ENCODE data around the gene LIMD2. TPM values are rescaled to one million over a fixed set of nuclear protein-coding genes. Genes with fewer than 3 reads are reported as not detected.

LIMD2 gene
- total RNA-seq, 2 experiments from 2014 or later: 119 to 127 TPM

GRCh38 chr17:63714550-63715277, 14.8 kb upstream of the LIMD2 start:
- Mint-ChIP-seq H3K4me1 (peaks cover 8% of the 10 kb centered on the region), H3K9me3 (ENCODE audit: low read depth) (no peaks in the 10 kb centered on the region), H3K36me3 (ENCODE audit: low read depth) (peaks cover 8% of the 10 kb centered on the region), H3K4me3 (no peak overlapping the region), H3K27ac (no peak overlapping the region), H3K27me3 (no peaks in the 10 kb centered on the region)
- CTCF ChIA-PET: interaction anchor here (0.9 to 1.2 kb wide), 3 partner anchors 12 to 18 kb away, joined by 3 to 7 read pairs (median 3); no protein-coding TSS in a partner anchor
- intact Hi-C loops (cut with DNase I, micrococcal nuclease): no loop called here
- DNase-seq: no peak
- POLR2A ChIA-PET: no interaction called here
- no peak for ATAC-seq

GRCh38 chr17:63709110-63709509, 9.2 kb upstream of the LIMD2 start:
- intact Hi-C loops (cut with DNase I, micrococcal nuclease): no loop called here
- Mint-ChIP-seq H3K4me1 (peaks cover 52% of the 10 kb centered on the region), H3K4me3 (no peak overlapping the region), H3K36me3 (ENCODE audit: low read depth) (peaks cover 18% of the 10 kb centered on the region), H3K27me3 (no peaks in the 10 kb centered on the region), H3K9me3 (ENCODE audit: low read depth) (no peaks in the 10 kb centered on the region), H3K27ac (peak overlapping the region; percentile 44)
- ChIA-PET POLR2A (interaction anchor here (2.3 kb wide), 1 partner anchor 8 kb away, joined by 13 read pairs; no protein-coding TSS in a partner anchor), CTCF (interaction anchor here (0.7 to 3.1 kb wide), 10 partner anchors 8 to 303 kb away, joined by 3 to 23 read pairs (median 6); partner anchors contain the start of gene LIMD2)
- ATAC-seq (no peak), DNase-seq (no peak)

GRCh38 chr17:63707151-63707550, 7.2 kb upstream of the LIMD2 start:
- ATAC-seq (no peak), DNase-seq (no peak)
- intact Hi-C loops (cut with DNase I, micrococcal nuclease): no loop called here
- Mint-ChIP-seq H3K9me3 (ENCODE audit: low read depth) (no peaks in the 10 kb centered on the region), H3K36me3 (ENCODE audit: low read depth) (peaks cover 33% of the 10 kb centered on the region), H3K27me3 (no peaks in the 10 kb centered on the region), H3K4me1 (peaks cover 72% of the 10 kb centered on the region), H3K27ac (peak overlapping the region; percentile 72), H3K4me3 (no peak overlapping the region)
- CTCF ChIA-PET: interaction anchor here (0.8 to 0.9 kb wide), 2 partner anchors 9 to 281 kb away, joined by 3 to 4 read pairs; no protein-coding TSS in a partner anchor
- POLR2A ChIA-PET: interaction anchor here (0.7 kb wide), 1 partner anchor 102 kb away, joined by 3 read pairs; no protein-coding TSS in a partner anchor

- intact Hi-C loops (cut with DNase I, micrococcal nuclease): no loop called here
- ATAC-seq (no peak), DNase-seq (no peak)
- peaks cover 77% of the 10 kb centered on the region for H3K4me1 Mint-ChIP-seq
- H3K9me3 Mint-ChIP-seq (ENCODE audit: low read depth): no peaks in the 10 kb centered on the region
- peak overlapping the region; percentile 72 for H3K27ac Mint-ChIP-seq
- POLR2A ChIA-PET: no interaction called here
- no peaks in the 10 kb centered on the region for H3K27me3 Mint-ChIP-seq
- CTCF ChIA-PET: interaction anchor here (0.8 kb wide), 2 partner anchors 63 to 281 kb away, joined by 3 read pairs; no protein-coding TSS in a partner anchor
- H3K4me3 Mint-ChIP-seq: no peak overlapping the region
- peaks cover 38% of the 10 kb centered on the region for H3K36me3 Mint-ChIP-seq (ENCODE audit: low read depth)
Measured at GRCh38 chr17:63706336-63707082, 6.6 kb upstream of the LIMD2 start.

- Mint-ChIP-seq H3K27ac (peak overlapping the region; percentile 72), H3K36me3 (ENCODE audit: low read depth) (peaks cover 42% of the 10 kb centered on the region)
Measured at GRCh38 chr17:63705657-63706056, 5.7 kb upstream of the LIMD2 start.

GRCh38 chr17:63704836-63705235, 4.9 kb upstream of the LIMD2 start:
- CTCF ChIA-PET: no interaction called here
- H3K36me3 Mint-ChIP-seq (ENCODE audit: low read depth): peaks cover 39% of the 10 kb centered on the region

More at GRCh38 chr17:63705657-63706056, 5.7 kb upstream of the LIMD2 start:
- Mint-ChIP-seq H3K9me3 (ENCODE audit: low read depth) (no peaks in the 10 kb centered on the region), H3K27me3 (no peaks in the 10 kb centered on the region), H3K4me3 (no peak overlapping the region), H3K4me1 (peaks cover 81% of the 10 kb centered on the region)
- intact Hi-C loops (cut with DNase I, micrococcal nuclease): no loop called here
- POLR2A ChIA-PET: interaction anchor here (0.6 kb wide), 1 partner anchor 15 kb away, joined by 3 read pairs; no protein-coding TSS in a partner anchor
- ATAC-seq: no peak
- CTCF ChIA-PET: interaction anchor here (0.5 to 0.8 kb wide), 2 partner anchors 42 to 63 kb away, joined by 3 to 4 read pairs; no protein-coding TSS in a partner anchor
- no peak for DNase-seq

GRCh38 chr17:63704259-63704576, 4.3 kb upstream of the LIMD2 start:
- Mint-ChIP-seq H3K9me3 (ENCODE audit: low read depth) (no peaks in the 10 kb centered on the region), H3K27me3 (no peaks in the 10 kb centered on the region), H3K4me1 (peaks cover 70% of the 10 kb centered on the region), H3K27ac (no peak overlapping the region), H3K4me3 (no peak overlapping the region), H3K36me3 (ENCODE audit: low read depth) (peaks cover 36% of the 10 kb centered on the region)
- intact Hi-C loops (cut with DNase I, micrococcal nuclease): loop anchor here in 1 of 2 experiments (5.0 kb wide), 1 partner anchor 123 kb away; the partner anchor contains the start of genes FTSJ3 and PSMC5
- ChIA-PET CTCF (interaction anchor here (1.5 kb wide), 1 partner anchor 279 kb away, joined by 4 read pairs; no protein-coding TSS in a partner anchor), POLR2A (interaction anchor here (1.1 kb wide), 1 partner anchor 70 kb away, joined by 3 read pairs; the partner anchor contains the start of gene DDX42)
- ATAC-seq: no peak
- DNase-seq: no peak

More at GRCh38 chr17:63704836-63705235, 4.9 kb upstream of the LIMD2 start:
- POLR2A ChIA-PET: interaction anchor here (0.6 kb wide), 1 partner anchor 14 kb away, joined by 3 read pairs; no protein-coding TSS in a partner anchor
- Mint-ChIP-seq H3K4me3 (no peak overlapping the region), H3K9me3 (ENCODE audit: low read depth) (no peaks in the 10 kb centered on the region), H3K27me3 (no peaks in the 10 kb centered on the region), H3K4me1 (peaks cover 75% of the 10 kb centered on the region), H3K27ac (no peak overlapping the region)
- no peak for ATAC-seq
- no peak for DNase-seq
- intact Hi-C loops (cut with DNase I, micrococcal nuclease): loop anchor here in 1 of 2 experiments (5.0 kb wide), 1 partner anchor 122 kb away; the partner anchor contains the start of genes FTSJ3 and PSMC5

- H3K27ac Mint-ChIP-seq: peak overlapping the region; percentile 94
- CTCF ChIA-PET: interaction anchor here (0.6 to 1.5 kb wide), 3 partner anchors 70 to 278 kb away, joined by 3 to 4 read pairs (median 3); partner anchors contain the start of genes CCDC47 and DDX42
- intact Hi-C loops (cut with DNase I, micrococcal nuclease): loop anchor here (2.0 to 5.0 kb wide), 2 partner anchors 124 to 803 kb away; partner anchors contain the start of genes CEP95 (in 1 of the 2), DDX5 (in 1 of the 2), FTSJ3 (in 1 of the 2) and PSMC5 (in 1 of the 2)
- no peaks in the 10 kb centered on the region for H3K27me3 Mint-ChIP-seq
- DNase-seq (no peak), ATAC-seq (no peak)
- POLR2A ChIA-PET: interaction anchor here (0.8 to 1.1 kb wide), 2 partner anchors 53 to 70 kb away, joined by 3 read pairs; partner anchors contain the start of gene DDX42
- H3K4me1 Mint-ChIP-seq: peaks cover 65% of the 10 kb centered on the region
- no peaks in the 10 kb centered on the region for H3K9me3 Mint-ChIP-seq (ENCODE audit: low read depth)
- H3K4me3 Mint-ChIP-seq: peak overlapping the region; percentile 42
- H3K36me3 Mint-ChIP-seq (ENCODE audit: low read depth): peaks cover 31% of the 10 kb centered on the region
Measured at GRCh38 chr17:63703556-63704258, 3.8 kb upstream of the LIMD2 start.

GRCh38 chr17:63703029-63703428, 3.1 kb upstream of the LIMD2 start:
- CTCF ChIA-PET: interaction anchor here (0.6 to 1.5 kb wide), 6 partner anchors 12 to 296 kb away, joined by 3 to 5 read pairs (median 3); partner anchors contain the start of genes CCDC47 and DDX42
- DNase-seq (no peak), ATAC-seq (no peak)
- intact Hi-C loops (cut with DNase I, micrococcal nuclease): loop anchor here (2.0 to 5.0 kb wide), 2 partner anchors 124 to 804 kb away; partner anchors contain the start of genes CEP95 (in 1 of the 2), DDX5 (in 1 of the 2), FTSJ3 (in 1 of the 2) and PSMC5 (in 1 of the 2)
- Mint-ChIP-seq H3K4me1 (peaks cover 60% of the 10 kb centered on the region), H3K9me3 (ENCODE audit: low read depth) (no peaks in the 10 kb centered on the region), H3K27me3 (no peaks in the 10 kb centered on the region), H3K4me3 (peak overlapping the region; percentile 82), H3K27ac (peak overlapping the region; percentile 94), H3K36me3 (ENCODE audit: low read depth) (peaks cover 30% of the 10 kb centered on the region)
- POLR2A ChIA-PET: interaction anchor here (0.8 kb wide), 1 partner anchor 52 kb away, joined by 3 read pairs; no protein-coding TSS in a partner anchor

GRCh38 chr17:63702721-63703015, 2.7 kb upstream of the LIMD2 start:
- H3K9me3 Mint-ChIP-seq (ENCODE audit: low read depth): no peaks in the 10 kb centered on the region
- CTCF ChIA-PET: interaction anchor here (0.6 to 1.5 kb wide), 4 partner anchors 12 to 296 kb away, joined by 3 to 5 read pairs (median 4); no protein-coding TSS in a partner anchor
- peaks cover 34% of the 10 kb centered on the region for H3K36me3 Mint-ChIP-seq (ENCODE audit: low read depth)
- DNase-seq (no peak), ATAC-seq (no peak)
- POLR2A ChIA-PET: no interaction called here
- peak overlapping the region; percentile 94 for H3K27ac Mint-ChIP-seq
- H3K27me3 Mint-ChIP-seq: no peaks in the 10 kb centered on the region
- peak overlapping the region; percentile 82 for H3K4me3 Mint-ChIP-seq
- intact Hi-C loops (cut with DNase I, micrococcal nuclease): loop anchor here (1.0 to 5.0 kb wide), 4 partner anchors 39 to 804 kb away; partner anchors contain the start of genes STRADA (in 2 of the 2), CEP95 (in 1 of the 2), DDX5 (in 1 of the 2) and FTSJ3 (in 1 of the 2)
- peaks cover 63% of the 10 kb centered on the region for H3K4me1 Mint-ChIP-seq

Measured in activated CD4-positive, alpha-beta T cell treated with anti-CD3 and anti-CD28 coated beads for 36 hours (primary cell).